Measurements from ENCODE around the gene PTCD1. TPM values are rescaled to one million over a fixed set of nuclear protein-coding genes. Genes with fewer than 3 reads are reported as not detected.

Gene PTCD1
- total RNA-seq, 2 experiments from 2014 or later: 6.6 to 7.5 TPM

DNA sequence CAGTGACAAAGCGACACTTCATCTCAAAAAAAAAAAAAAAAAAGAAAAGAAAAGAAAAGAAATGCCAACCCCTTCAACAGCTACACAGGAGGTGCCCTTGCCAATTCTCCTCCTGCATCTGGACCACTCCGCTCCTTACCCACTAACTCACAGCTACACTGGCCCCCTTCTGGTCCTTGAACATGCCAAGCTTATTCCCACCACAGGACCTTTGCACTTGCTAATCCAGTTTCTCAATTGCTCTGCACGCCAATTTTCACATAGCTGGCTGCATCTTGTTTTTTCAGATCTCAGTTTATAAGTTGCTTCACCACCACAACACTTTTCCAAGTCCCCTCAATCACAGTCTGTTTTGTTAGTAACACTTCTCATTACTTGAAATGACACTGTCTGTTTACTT is 35.7 kb downstream of the PTCD1 start:
- DNase-seq: no peak
- H3K36me3 Mint-ChIP-seq (ENCODE audit: low read depth): peaks cover 61% of the 10 kb centered on the region
- H3K9me3 Mint-ChIP-seq: no peaks in the 10 kb centered on the region
- CTCF ChIA-PET: no interaction called here
- H3K27ac Mint-ChIP-seq: peak overlapping the region; percentile 1
- no peak overlapping the region for H3K4me3 Mint-ChIP-seq
- H3K27me3 Mint-ChIP-seq: no peaks in the 10 kb centered on the region
- H3K4me1 Mint-ChIP-seq: peaks cover 47% of the 10 kb centered on the region
- POLR2A ChIA-PET: interaction anchor here (1.3 to 12.4 kb wide), 2 partner anchors 13 to 27 kb away, joined by 3 to 160 read pairs; no protein-coding TSS in a partner anchor

DNA sequence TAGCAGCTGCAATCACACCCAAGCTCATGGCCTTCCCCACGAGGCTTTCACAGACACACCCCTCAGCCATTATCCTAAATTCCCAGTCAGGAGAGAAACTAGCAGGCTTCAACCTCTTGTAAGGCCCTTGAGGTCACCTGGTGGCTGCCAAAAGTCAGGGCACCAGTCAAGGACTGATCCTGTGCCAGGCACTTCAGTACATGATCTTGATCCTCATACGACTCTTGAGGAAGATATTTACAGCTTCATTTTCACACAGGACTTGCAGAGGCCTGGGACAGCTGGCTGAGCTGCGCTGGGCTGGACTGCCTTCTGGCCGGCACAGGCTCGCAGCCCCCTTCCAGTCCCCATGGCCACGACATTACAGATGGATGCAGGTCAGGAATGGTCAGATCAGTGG is 39.0 kb downstream of the PTCD1 start:
- peak overlapping the region; percentile 21 for H3K27ac Mint-ChIP-seq
- CTCF ChIA-PET: interaction anchor here (1.5 kb wide), 1 partner anchor 9 kb away, joined by 3 read pairs; the partner anchor contains the start of genes BUD31 and PDAP1

DNA sequence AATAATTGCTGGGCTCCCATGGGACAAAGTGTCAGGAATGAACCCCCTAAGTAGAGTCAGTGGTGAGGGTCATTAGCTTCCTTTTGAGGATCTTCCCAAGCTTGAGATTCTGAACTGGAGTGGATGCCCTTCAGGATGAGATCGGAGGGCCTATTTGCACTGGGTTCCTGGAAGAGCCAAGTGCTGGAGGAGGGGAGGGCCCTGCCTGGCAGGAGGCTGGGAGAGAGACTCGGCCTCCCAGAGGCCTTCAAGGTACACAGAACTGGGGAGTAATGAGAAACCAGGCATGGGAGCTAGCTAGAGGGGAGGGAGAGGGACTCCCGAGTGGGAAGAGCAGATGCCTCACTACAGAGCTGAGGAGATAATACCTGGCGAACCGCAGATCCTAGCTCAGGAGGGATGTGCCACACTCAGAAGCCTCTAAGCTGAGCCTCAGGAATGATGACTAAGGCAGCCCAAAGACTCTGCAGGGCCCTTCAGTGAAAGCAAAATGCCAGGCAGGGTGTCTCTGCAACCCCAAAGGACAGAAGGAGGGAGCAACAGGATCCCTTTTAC is 39.6 kb downstream of the PTCD1 start:
- Mint-ChIP-seq H3K9me3 (no peaks in the 10 kb centered on the region), H3K27me3 (no peaks in the 10 kb centered on the region), H3K4me3 (no peak overlapping the region), H3K4me1 (peaks cover 26% of the 10 kb centered on the region), H3K36me3 (ENCODE audit: low read depth) (peaks cover 84% of the 10 kb centered on the region), H3K27ac (peak overlapping the region; percentile 55)
- ChIA-PET CTCF (interaction anchor here (1.5 kb wide), 1 partner anchor 10 kb away, joined by 3 read pairs; the partner anchor contains the start of genes BUD31 and PDAP1), POLR2A (interaction anchor here (0.9 to 12.4 kb wide), 7 partner anchors 9 to 106 kb away, joined by 3 to 160 read pairs (median 6); partner anchors contain the start of genes BUD31, PDAP1 and ZKSCAN5)
- no peak for DNase-seq

More for the DNA sequence above, 39.0 kb downstream of the PTCD1 start:
- Mint-ChIP-seq H3K27me3 (no peaks in the 10 kb centered on the region), H3K4me3 (no peak overlapping the region), H3K9me3 (no peaks in the 10 kb centered on the region), H3K4me1 (peaks cover 25% of the 10 kb centered on the region), H3K36me3 (ENCODE audit: low read depth) (peaks cover 82% of the 10 kb centered on the region)
- DNase-seq: no peak
- POLR2A ChIA-PET: interaction anchor here (1.4 to 12.4 kb wide), 5 partner anchors 9 to 105 kb away, joined by 3 to 160 read pairs (median 11); partner anchors contain the start of genes BUD31, PDAP1 and ZKSCAN5

DNA sequence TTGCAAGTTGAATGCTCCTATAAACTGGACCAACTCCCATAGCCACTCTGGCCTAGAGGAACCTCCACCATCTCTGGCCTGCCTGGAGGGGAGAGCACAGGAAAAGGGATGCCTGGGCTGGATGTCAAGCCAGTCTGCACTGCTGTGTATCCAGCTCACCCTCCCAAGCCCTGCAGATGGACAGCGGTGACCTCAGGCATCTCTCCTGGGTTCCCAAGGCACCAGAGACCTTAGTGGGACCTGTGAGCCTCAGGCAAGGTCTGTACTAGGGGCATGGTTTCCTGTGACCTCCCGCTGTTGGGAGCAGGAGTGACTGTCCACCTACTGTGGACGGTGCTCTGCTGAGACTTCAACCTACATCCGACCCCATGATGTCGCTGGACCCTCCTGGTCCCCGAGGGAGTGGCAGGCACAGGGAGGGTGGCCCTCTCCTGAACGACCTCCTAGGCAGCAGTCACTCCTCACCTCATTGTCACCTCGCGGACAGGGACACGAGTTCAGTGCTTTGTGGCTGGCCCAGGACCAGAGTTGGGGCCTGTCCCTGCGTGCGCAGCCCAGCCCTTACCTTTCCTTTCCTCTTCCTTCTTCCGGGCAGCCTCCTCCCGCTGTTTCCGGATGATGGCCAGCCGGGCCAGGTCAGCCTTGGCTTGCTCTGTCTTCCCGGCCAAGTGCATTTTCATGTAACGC is 41.2 kb downstream of the PTCD1 start:
- Mint-ChIP-seq H3K36me3 (ENCODE audit: low read depth) (peaks cover 86% of the 10 kb centered on the region), H3K27me3 (no peaks in the 10 kb centered on the region), H3K4me3 (no peak overlapping the region), H3K4me1 (peaks cover 33% of the 10 kb centered on the region), H3K9me3 (no peaks in the 10 kb centered on the region), H3K27ac (peak overlapping the region; percentile 40)
- ChIA-PET POLR2A (interaction anchor here (3.6 to 12.4 kb wide), 2 partner anchors 7 to 11 kb away, joined by 53 to 160 read pairs; partner anchors contain the start of genes BUD31 and PDAP1), CTCF (no interaction called here)
- DNase-seq: no peak

DNA sequence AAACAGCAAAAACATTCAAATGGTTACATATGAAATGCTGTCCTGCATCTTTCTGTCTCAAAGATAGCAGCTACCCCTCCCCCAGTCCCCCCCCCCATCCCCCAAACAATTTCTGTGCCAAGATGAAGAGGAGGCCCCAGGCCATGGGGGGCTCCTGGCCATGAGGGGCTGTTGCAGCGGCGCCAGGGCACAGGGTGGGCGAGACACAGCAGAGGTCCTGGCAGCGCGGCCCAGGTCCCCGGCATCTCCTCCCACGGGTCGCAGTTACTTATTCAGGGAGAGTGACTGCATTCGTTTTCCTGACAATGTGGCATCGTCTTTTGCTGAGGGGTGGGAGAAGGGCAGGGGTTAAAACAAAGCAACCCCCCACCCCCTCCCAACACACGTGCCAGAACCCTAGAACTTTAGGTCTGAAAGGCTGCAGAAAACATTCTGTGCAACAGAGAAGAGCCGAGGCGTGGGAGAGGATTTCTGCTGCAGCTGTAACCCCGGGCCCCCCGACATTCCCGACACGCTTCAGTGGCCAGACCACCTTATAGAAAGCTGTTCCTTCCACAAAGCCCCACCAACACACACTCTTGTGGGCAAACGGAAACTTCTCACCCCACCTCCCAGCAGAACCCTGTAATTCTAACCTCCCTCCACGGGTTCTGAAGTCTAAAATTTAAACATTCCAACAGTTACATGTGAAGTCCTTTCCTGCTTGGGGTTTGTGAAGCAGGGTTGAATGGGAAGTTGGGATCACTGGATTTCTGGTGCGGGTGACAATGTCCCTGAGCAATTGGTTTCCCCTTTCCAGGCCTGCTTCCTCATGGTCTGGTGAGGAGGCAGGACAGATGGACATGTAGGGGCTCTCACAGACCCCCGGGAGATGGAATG is 41.9 kb downstream of the PTCD1 start:
- no peak for DNase-seq
- H3K9me3 Mint-ChIP-seq: no peaks in the 10 kb centered on the region
- H3K4me3 Mint-ChIP-seq: no peak overlapping the region
- peaks cover 88% of the 10 kb centered on the region for H3K36me3 Mint-ChIP-seq (ENCODE audit: low read depth)
- ChIA-PET CTCF (no interaction called here), POLR2A (no interaction called here)
- H3K27ac Mint-ChIP-seq: peak overlapping the region; percentile 40
- H3K4me1 Mint-ChIP-seq: peaks cover 39% of the 10 kb centered on the region
- H3K27me3 Mint-ChIP-seq: no peaks in the 10 kb centered on the region

DNA sequence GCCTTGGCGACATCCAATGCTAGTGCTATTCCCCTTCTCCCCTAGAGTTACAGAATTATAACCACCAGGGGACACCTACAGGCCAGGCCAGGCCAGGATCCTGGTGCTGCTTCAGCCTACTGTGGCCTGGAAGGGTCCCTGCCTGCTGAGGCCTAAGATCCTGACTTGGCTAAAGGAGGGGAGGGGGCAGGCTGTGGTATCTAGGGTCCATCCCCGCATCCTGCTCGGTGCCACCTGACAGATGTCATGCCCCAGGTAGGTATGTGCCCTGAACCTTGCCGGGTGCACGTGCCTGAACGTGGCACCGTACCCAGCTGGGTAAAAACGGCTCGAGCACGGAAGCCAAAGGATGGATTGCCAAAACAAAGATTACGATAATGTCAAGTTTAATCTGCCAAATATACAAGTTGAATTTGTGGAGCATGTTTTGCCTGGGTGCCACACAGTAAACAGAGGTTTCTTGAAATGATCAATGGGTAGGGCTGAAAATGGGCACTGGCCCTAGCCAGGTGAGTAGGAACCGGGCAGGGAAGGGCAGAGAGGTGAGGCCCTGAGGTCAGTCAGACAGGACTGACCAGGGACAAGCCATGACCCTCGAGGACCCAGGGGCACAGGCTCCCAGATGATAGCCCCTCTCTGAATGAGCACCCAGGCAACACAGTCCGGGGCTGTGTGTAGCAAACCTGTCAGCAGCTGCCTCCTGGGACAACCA is 42.8 kb downstream of the PTCD1 start:
- H3K27ac Mint-ChIP-seq: no peak overlapping the region
- no peak for DNase-seq
- no peak overlapping the region for H3K4me3 Mint-ChIP-seq
- peaks cover 86% of the 10 kb centered on the region for H3K36me3 Mint-ChIP-seq (ENCODE audit: low read depth)
- no peaks in the 10 kb centered on the region for H3K9me3 Mint-ChIP-seq
- CTCF ChIA-PET: no interaction called here
- H3K4me1 Mint-ChIP-seq: peaks cover 42% of the 10 kb centered on the region
- H3K27me3 Mint-ChIP-seq: no peaks in the 10 kb centered on the region
- POLR2A ChIA-PET: interaction anchor here (1.6 to 10.8 kb wide), 2 partner anchors 8 to 10 kb away, joined by 3 to 160 read pairs; partner anchors contain the start of genes BUD31 and PDAP1

DNA sequence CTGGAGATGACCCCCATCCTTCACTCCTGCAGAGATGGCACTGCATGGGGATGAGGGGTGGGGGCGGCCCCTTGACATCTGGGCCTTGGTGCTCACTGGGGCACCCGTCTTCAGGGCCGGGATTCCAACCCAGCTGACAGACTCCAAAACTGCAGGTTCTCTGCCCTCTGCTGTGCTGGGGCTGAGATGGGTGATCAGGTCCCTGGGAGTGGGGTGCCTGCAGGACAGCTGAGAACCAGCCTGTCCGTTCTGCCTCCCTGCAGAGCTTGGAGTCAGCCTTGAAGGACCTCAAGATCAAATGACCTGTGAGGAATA is 44.5 kb downstream of the PTCD1 start:
- H3K4me1 Mint-ChIP-seq: peaks cover 42% of the 10 kb centered on the region
- no peak overlapping the region for H3K4me3 Mint-ChIP-seq
- peaks cover 81% of the 10 kb centered on the region for H3K36me3 Mint-ChIP-seq (ENCODE audit: low read depth)
- peak overlapping the region; percentile 52 for H3K27ac Mint-ChIP-seq
- POLR2A ChIA-PET: interaction anchor here (1.0 to 10.8 kb wide), 4 partner anchors 8 to 17 kb away, joined by 3 to 160 read pairs (median 36); partner anchors contain the start of genes ARPC1B, BUD31 and PDAP1
- H3K9me3 Mint-ChIP-seq: no peaks in the 10 kb centered on the region
- no peak for DNase-seq
- H3K27me3 Mint-ChIP-seq: no peaks in the 10 kb centered on the region
- CTCF ChIA-PET: interaction anchor here (0.7 kb wide), 1 partner anchor 878 kb away, joined by 3 read pairs; no protein-coding TSS in a partner anchor

DNA sequence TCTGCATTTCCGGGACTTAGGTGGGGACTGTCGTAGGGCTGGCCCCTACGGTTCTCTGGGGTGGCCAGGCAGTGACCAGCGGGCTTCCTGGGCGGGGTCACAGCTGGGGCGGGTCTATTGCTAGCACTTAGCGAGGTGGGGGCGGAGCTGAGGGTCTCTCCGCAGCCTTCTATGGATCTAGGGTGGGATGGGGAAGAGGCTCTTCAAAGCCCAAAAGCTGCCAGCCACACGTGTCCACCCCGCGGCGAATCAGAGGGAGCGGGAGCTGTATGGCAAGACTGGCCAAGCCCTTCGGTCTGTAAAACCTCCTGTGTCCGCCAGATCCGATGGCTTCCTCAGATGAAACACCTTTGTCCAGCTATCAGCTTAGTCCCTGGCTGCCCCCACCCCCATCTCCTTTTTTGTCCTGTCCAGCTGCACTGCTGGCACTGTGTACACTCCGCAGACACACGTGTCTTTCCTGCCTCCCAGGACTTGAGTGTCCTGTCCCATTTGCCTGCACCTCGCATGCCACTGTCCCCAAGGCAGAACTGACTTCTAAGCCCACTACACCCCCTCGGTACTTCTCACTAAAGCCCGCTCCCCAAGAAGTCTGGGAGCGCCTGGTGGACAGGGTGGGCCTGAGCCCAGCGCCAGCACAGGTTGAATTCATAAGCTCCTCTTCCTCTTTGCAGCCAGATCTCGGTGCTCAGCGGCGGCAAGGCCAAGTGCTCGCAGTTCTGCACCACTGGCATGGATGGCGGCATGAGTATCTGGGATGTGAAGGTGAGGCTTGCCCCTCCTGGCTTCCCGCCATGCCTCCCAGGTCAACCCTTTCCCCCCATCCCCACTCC is 45.0 kb downstream of the PTCD1 start:
- Mint-ChIP-seq H3K4me3 (peak overlapping the region; percentile 60), H3K27ac (peak overlapping the region; percentile 85), H3K27me3 (no peaks in the 10 kb centered on the region), H3K4me1 (peaks cover 38% of the 10 kb centered on the region), H3K9me3 (no peaks in the 10 kb centered on the region), H3K36me3 (ENCODE audit: low read depth) (peaks cover 77% of the 10 kb centered on the region)
- DNase-seq: no peak
- ChIA-PET POLR2A (interaction anchor here (1.0 to 10.8 kb wide), 3 partner anchors 10 to 16 kb away, joined by 3 to 160 read pairs (median 70); partner anchors contain the start of genes ARPC1B, BUD31 and PDAP1), CTCF (interaction anchor here (0.7 to 1.2 kb wide), 3 partner anchors 12 to 879 kb away, joined by 3 to 4 read pairs (median 3); no protein-coding TSS in a partner anchor)

DNA sequence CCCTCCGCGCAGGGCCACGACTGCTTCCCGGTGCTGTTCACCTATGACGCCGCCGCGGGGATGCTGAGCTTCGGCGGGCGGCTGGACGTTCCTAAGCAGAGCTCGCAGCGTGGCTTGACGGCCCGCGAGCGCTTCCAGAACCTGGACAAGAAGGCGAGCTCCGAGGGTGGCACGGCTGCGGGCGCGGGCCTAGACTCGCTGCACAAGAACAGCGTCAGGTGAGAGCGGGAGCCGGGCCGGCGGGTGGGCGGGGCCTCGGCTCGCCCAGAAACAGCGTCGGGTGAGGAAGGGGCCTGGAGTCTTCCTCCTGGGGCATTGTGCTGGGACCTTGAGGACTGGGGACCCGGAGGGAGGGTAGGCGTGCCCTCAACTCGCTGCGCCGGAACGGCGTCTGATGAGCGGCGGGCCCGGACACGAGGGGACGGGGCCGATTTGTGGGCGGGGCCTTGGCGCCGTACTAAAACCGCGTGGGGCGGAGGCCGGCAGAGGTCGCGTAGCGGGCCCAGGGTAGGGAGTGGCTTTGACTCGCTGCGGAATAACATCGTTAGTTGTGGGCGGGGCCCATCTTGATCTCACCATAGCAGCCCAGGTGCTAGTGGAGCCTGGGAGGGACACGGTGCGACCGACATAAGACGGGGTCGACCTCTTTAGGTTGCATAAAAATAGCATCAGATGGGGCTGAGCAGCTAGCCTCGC is 45.8 kb downstream of the PTCD1 start:
- H3K4me1 Mint-ChIP-seq: peaks cover 33% of the 10 kb centered on the region
- ChIA-PET CTCF (interaction anchor here (1.1 to 1.2 kb wide), 2 partner anchors 13 to 54 kb away, joined by 3 to 4 read pairs; no protein-coding TSS in a partner anchor), POLR2A (interaction anchor here (1.0 to 10.8 kb wide), 3 partner anchors 10 to 15 kb away, joined by 3 to 160 read pairs (median 70); partner anchors contain the start of genes ARPC1B, BUD31 and PDAP1)
- peaks cover 77% of the 10 kb centered on the region for H3K36me3 Mint-ChIP-seq (ENCODE audit: low read depth)
- peak; percentile 85 for DNase-seq
- peak overlapping the region; percentile 60 for H3K4me3 Mint-ChIP-seq
- no peaks in the 10 kb centered on the region for H3K9me3 Mint-ChIP-seq
- H3K27me3 Mint-ChIP-seq: no peaks in the 10 kb centered on the region
- peak overlapping the region; percentile 85 for H3K27ac Mint-ChIP-seq

DNA sequence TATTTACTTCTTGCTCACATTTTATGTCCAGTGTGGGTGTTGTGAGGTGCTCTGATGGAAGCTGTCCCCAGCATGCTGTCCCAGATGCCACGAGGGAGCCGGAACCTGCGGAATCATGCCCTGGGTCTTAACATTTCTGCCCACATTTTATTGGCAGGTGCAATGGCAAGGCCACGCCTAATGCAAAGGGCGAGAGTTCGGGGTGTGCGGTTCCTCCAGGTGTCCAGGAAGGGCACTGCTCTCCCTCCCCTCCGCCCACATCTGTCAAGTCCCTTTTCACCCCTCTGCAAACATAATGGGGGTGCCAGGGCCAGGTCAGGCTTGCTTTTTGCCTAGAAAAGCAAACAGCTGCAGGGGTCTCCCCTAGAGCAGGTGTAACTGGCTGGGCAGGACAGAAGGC is 46.6 kb downstream of the PTCD1 start:
- no peaks in the 10 kb centered on the region for H3K27me3 Mint-ChIP-seq
- DNase-seq: no peak
- ChIA-PET POLR2A (interaction anchor here (6.1 to 10.8 kb wide), 2 partner anchors 12 to 15 kb away, joined by 70 to 160 read pairs; partner anchors contain the start of genes ARPC1B, BUD31 and PDAP1), CTCF (interaction anchor here (0.5 to 2.1 kb wide), 2 partner anchors 15 kb away, joined by 4 to 5 read pairs; no protein-coding TSS in a partner anchor)
- H3K36me3 Mint-ChIP-seq (ENCODE audit: low read depth): peaks cover 73% of the 10 kb centered on the region
- H3K27ac Mint-ChIP-seq: peak overlapping the region; percentile 85
- H3K4me1 Mint-ChIP-seq: peaks cover 32% of the 10 kb centered on the region
- H3K9me3 Mint-ChIP-seq: no peaks in the 10 kb centered on the region
- no peak overlapping the region for H3K4me3 Mint-ChIP-seq
